SK-N-SH treated with all-trans-retinoic acid at 6 μM for 48 hours (cell line): ENCODE results near the gene LNPK.

Source experiments
- ARNTL ChIP-seq: fragments of 450-650 bp; formaldehyde crosslinking; IDR thresholded peaks from 2 replicates; pipeline ENCODE4 v1.5.0; 2020; ENCODE audit warnings: low read depth, mild to moderate bottlenecking, moderate library complexity, borderline replicate concordance
- BACH2 ChIP-seq: fragments of 250-450 bp; sonication (Bioruptor Pico); IDR thresholded peaks from 2 replicates; pipeline ENCODE4 v1.9.0; 2021; ENCODE audit warnings: mild to moderate bottlenecking, borderline replicate concordance
- ESRRG ChIP-seq: fragments of 250-450 bp; sonication (Bioruptor Pico); IDR thresholded peaks from 2 replicates; pipeline ENCODE4 v1.6.1; 2021; ENCODE audit warnings: mild to moderate bottlenecking
- GLIS3 ChIP-seq: fragments of 250-450 bp; sonication (Bioruptor Pico); IDR thresholded peaks from 2 replicates; pipeline ENCODE4 v1.5.0; 2020; ENCODE audit warnings: mild to moderate bottlenecking, moderate library complexity
- ISL1 ChIP-seq: fragments of 250-450 bp; sonication (Bioruptor Pico); IDR thresholded peaks from 2 replicates; pipeline ENCODE4 v2.1.2; 2022; ENCODE audit warnings: mild to moderate bottlenecking, moderate library complexity
- PPARA ChIP-seq: fragments of 250-450 bp; sonication (Bioruptor Pico); IDR thresholded peaks from 2 replicates; pipeline ENCODE4 v1.5.0; 2020; ENCODE audit warnings: mild to moderate bottlenecking, borderline replicate concordance
- TSHZ2 ChIP-seq: fragments of 250-450 bp; sonication (Bioruptor Pico); IDR thresholded peaks from 2 replicates; pipeline ENCODE4 v1.5.0; 2020; ENCODE audit warnings: mild to moderate bottlenecking, moderate library complexity
- ZC3H10 ChIP-seq: fragments of 250-450 bp; sonication (Bioruptor Pico); IDR thresholded peaks from 2 replicates; pipeline ENCODE4 v1.5.1; 2021; ENCODE audit warnings: mild to moderate bottlenecking, moderate library complexity
- ZFP3 ChIP-seq: fragments of 250-450 bp; sonication (Bioruptor Pico); IDR thresholded peaks from 2 replicates; pipeline ENCODE4 v1.5.0; 2020; ENCODE audit warnings: mild to moderate bottlenecking, moderate library complexity
- ZNF8 ChIP-seq: fragments of 450-650 bp; formaldehyde crosslinking; IDR thresholded peaks from 2 replicates; pipeline ENCODE4 v1.5.0; 2020; ENCODE audit warnings: mild to moderate bottlenecking, moderate library complexity
- TF ChIP-seq, protein P1 (sequence below): fragments of 250-450 bp; sonication (Bioruptor Pico); IDR thresholded peaks from 2 replicates; pipeline ENCODE4 v1.8.0; 2021; ENCODE audit warnings: low read depth, mild to moderate bottlenecking, moderate library complexity, borderline replicate concordance
- TF ChIP-seq, protein P2 (sequence below): fragments of 250-450 bp; sonication (Bioruptor Pico); IDR thresholded peaks from 2 replicates; pipeline ENCODE4 v1.8.0; 2020; ENCODE audit warnings: mild to moderate bottlenecking, moderate library complexity, borderline replicate concordance

- TF ChIP-seq ARNTL: no peak
- no peak for TF ChIP-seq ZC3H10 (CRISPR knock-in tag)
- TF ChIP-seq GLIS3 (CRISPR knock-in tag): no peak
- TF ChIP-seq ESRRG (CRISPR knock-in tag): no peak
- no peak for TF ChIP-seq ISL1 (CRISPR knock-in tag)
- TF ChIP-seq, protein P1, sequence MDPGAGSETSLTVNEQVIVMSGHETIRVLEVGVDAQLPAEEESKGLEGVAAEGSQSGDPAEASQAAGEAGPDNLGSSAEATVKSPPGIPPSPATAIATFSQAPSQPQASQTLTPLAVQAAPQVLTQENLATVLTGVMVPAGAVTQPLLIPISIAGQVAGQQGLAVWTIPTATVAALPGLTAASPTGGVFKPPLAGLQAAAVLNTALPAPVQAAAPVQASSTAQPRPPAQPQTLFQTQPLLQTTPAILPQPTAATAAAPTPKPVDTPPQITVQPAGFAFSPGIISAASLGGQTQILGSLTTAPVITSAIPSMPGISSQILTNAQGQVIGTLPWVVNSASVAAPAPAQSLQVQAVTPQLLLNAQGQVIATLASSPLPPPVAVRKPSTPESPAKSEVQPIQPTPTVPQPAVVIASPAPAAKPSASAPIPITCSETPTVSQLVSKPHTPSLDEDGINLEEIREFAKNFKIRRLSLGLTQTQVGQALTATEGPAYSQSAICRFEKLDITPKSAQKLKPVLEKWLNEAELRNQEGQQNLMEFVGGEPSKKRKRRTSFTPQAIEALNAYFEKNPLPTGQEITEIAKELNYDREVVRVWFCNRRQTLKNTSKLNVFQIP (CRISPR knock-in tag): no peak
- no peak for TF ChIP-seq TSHZ2 (CRISPR knock-in tag)
- TF ChIP-seq, protein P2, sequence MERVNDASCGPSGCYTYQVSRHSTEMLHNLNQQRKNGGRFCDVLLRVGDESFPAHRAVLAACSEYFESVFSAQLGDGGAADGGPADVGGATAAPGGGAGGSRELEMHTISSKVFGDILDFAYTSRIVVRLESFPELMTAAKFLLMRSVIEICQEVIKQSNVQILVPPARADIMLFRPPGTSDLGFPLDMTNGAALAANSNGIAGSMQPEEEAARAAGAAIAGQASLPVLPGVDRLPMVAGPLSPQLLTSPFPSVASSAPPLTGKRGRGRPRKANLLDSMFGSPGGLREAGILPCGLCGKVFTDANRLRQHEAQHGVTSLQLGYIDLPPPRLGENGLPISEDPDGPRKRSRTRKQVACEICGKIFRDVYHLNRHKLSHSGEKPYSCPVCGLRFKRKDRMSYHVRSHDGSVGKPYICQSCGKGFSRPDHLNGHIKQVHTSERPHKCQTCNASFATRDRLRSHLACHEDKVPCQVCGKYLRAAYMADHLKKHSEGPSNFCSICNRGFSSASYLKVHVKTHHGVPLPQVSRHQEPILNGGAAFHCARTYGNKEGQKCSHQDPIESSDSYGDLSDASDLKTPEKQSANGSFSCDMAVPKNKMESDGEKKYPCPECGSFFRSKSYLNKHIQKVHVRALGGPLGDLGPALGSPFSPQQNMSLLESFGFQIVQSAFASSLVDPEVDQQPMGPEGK: no peak
- no peak for TF ChIP-seq ZNF8
- no peak for TF ChIP-seq PPARA (CRISPR knock-in tag)
- no peak for TF ChIP-seq BACH2 (CRISPR knock-in tag)
- no peak for TF ChIP-seq ZFP3 (CRISPR knock-in tag)
Observed at GRCh38 chr2:175874291-175874690, 127.8 kb downstream of the LNPK start.
